Mucosa of descending colon (tissue), 3 donors: ENCODE measurements around the gene SEC14L3. TPM values are rescaled to one million over a fixed set of nuclear protein-coding genes. Genes with fewer than 3 reads are reported as not detected.

ENCODE experiments used
- ATAC-seq: fragments of 200-7000 bp; cut with Tn5 transposase; one replicate; pipeline ENCODE4 v1.9.1; 2020; ENCODE audit warnings: mild to moderate bottlenecking, moderate library complexity
- DNase-seq, 3 donors: peaks; one replicate each; pipeline ENCODE4 v3.0.0-alpha.2; 2020
- H3K36me3 ChIP-seq: fragments of 200-600 bp; one replicate; pipeline ENCODE4 v1.8.0; 2021; ENCODE audit warnings: low read depth, mild to moderate bottlenecking
- H3K4me1 ChIP-seq: fragments of 200-600 bp; one replicate; pipeline ENCODE4 v1.8.0; 2021; ENCODE audit warnings: low read depth, mild to moderate bottlenecking
- H3K4me3 ChIP-seq: fragments of 200-600 bp; one replicate; pipeline ENCODE4 v1.8.0; 2021; ENCODE audit warnings: mild to moderate bottlenecking
- H3K9me3 ChIP-seq: fragments of 200-600 bp; one replicate; pipeline ENCODE4 v1.8.0; 2021; ENCODE audit warnings: mild to moderate bottlenecking
- intact Hi-C, 2 donors: fragments of 100-400 bp; cut with DNase I in 1 of 2; cut with micrococcal nuclease in 1 of 2; formaldehyde crosslinking; loops; one replicate each; pipeline versions ENCODE4 v1.11.0 to v1.11.1; 2022; cut with DNase I, micrococcal nuclease
- total RNA-seq, 3 donors: library from RNA; stranded (reverse); fragmentation: NEBNext Ultra II Directional in 2 of 3; extraction: Animal tissue kit (Norgen Biotek cat#: 25700) in 2 of 3; gene quantifications; one replicate each; pipeline versions ENCODE4 v1.2.1 to v1.2.4, GENCODE V29; 2021 to 2023
- TF ChIP-seq, protein P1 (sequence below): fragments of 200-600 bp; IDR thresholded peaks from one replicate; pipeline ENCODE4 v1.8.0; 2022; ENCODE audit warnings: antibody characterized with exemption, mild to moderate bottlenecking
- donor health status: DM: no; HTN: no; CAD: no; lungs with moderate emphysema.
- donor health status: DM: no; HTN: no; CAD: no.
- donor health status: DM: no; HTN: yes; CAD: no.

SEC14L3 gene
- total RNA-seq, 3 donors from 2014 or later: not detected

GRCh38 chr22:30422481-30423300, 49.1 kb downstream of the SEC14L3 start:
- TF ChIP-seq, protein P1, sequence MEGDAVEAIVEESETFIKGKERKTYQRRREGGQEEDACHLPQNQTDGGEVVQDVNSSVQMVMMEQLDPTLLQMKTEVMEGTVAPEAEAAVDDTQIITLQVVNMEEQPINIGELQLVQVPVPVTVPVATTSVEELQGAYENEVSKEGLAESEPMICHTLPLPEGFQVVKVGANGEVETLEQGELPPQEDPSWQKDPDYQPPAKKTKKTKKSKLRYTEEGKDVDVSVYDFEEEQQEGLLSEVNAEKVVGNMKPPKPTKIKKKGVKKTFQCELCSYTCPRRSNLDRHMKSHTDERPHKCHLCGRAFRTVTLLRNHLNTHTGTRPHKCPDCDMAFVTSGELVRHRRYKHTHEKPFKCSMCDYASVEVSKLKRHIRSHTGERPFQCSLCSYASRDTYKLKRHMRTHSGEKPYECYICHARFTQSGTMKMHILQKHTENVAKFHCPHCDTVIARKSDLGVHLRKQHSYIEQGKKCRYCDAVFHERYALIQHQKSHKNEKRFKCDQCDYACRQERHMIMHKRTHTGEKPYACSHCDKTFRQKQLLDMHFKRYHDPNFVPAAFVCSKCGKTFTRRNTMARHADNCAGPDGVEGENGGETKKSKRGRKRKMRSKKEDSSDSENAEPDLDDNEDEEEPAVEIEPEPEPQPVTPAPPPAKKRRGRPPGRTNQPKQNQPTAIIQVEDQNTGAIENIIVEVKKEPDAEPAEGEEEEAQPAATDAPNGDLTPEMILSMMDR: no peak
- no peaks in the 10 kb centered on the region for H3K9me3 ChIP-seq
- intact Hi-C loops: no loop called here
- peaks cover 39% of the 10 kb centered on the region for H3K4me1 ChIP-seq
- ATAC-seq (peak; percentile 56), DNase-seq (peak; percentile 62 to 82 (median 76))
- peak overlapping the region; percentile 36 for H3K4me3 ChIP-seq
- H3K36me3 ChIP-seq: no peaks in the 10 kb centered on the region

DNA sequence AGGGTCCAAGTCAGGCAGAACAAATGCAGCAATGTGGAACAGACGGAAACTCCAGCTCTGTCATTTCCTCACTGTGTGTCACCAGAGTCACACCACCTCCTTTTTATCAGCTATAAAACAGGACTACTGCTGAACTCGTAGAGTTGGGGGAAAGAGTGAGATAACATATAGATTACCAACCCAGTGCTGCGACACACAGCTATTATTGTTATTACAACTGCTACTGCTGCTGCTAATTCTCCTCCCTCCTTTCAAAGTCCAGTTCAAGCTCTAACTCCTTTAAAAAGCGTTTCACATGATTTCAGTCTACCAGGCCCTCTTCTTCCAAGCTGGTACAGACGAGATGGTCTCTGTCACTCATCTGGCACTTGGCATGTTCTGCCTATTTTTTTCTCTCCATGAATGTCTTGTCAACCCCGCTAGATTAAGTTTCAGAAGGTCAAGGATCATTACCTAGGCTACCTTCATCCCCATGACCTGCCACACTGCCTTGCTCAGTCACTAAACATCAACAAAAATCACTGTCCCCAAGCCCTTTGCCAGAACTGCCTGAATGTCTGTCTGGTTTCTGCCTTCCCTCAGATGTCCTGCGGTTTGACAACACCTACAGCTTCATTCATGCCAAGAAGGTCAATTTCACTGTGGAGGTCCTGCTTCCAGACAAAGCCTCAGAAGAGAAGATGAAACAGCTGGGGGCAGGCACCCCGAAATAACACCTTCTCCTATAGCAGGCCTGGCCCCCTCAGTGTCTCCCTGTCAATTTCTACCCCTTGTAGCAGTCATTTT, 49.9 kb downstream of the SEC14L3 start:
- peaks cover 39% of the 10 kb centered on the region for H3K4me1 ChIP-seq
- intact Hi-C loops: no loop called here
- no peak overlapping the region for H3K4me3 ChIP-seq
- ATAC-seq (peak; percentile 7), DNase-seq (no peak)
- no peaks in the 10 kb centered on the region for H3K36me3 ChIP-seq
- no peaks in the 10 kb centered on the region for H3K9me3 ChIP-seq
- TF ChIP-seq, protein P1: no peak

DNA sequence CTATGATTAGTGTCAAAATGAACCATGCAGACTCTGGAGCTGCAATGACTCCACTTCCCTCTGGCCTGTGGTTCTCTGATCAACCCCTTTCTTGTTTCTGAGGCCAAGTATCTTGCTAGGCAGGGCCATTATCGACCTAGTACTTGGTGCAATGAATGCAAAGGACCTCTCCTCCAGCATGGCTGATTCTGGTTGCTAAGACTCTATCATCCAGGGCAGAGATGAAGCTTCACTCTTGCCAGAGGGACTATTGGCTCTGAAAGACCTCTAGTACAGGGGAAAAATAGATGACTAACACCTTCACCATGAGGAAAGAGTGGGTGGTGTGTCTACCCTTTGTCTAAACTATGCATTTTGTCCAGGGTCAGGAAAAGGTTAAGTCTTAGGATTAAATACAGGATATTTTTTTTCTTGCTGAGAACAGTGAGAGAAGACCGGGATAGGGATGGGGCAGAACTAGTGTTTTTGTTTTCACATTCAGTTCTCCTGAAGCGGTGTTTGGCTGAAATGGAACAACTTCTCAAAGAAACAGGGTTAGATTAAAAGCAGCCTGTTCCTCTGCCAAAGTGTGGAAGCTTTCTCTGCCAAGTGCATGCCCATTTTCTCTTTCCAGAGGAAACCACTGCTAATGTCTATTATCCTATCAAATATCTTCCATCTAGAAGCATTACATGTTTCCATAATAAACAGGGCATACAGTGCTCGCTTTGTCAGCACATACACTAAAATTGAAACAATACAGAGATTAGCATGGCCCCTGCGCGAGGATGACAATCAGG, 51.3 kb downstream of the SEC14L3 start:
- no peak for DNase-seq
- peaks cover 41% of the 10 kb centered on the region for H3K4me1 ChIP-seq
- TF ChIP-seq, protein P1: no peak
- no peaks in the 10 kb centered on the region for H3K9me3 ChIP-seq
- intact Hi-C loops: no loop called here
- H3K4me3 ChIP-seq: no peak overlapping the region
- no peak for ATAC-seq
- H3K36me3 ChIP-seq: no peaks in the 10 kb centered on the region

DNA sequence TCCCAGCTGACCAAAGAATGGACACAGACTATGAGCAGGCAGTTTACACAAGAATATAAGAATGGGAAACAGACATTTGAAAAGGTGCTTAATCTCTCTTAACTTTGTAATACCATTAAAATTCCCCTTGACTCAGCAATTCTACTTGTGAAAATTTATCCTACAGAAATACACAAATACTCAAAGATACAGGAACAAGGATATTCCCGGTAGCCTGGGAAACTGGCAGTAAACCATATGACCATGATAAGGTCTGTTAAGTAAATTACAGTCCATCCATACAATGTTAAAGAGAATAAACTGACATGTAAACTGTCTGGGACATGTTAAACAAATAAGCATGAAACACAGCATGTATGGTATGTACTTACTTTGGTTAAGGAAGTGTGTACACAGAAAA, 55.0 kb downstream of the SEC14L3 start:
- Histone ChIP-seq H3K4me3 (no peak overlapping the region), H3K4me1 (peaks cover 13% of the 10 kb centered on the region), H3K36me3 (no peaks in the 10 kb centered on the region), H3K9me3 (no peaks in the 10 kb centered on the region)
- ATAC-seq: peak; percentile 62
- no peak for DNase-seq
- intact Hi-C loops: no loop called here
- TF ChIP-seq, protein P1: no peak

GRCh38 chr22:30416403-30416802, 55.4 kb downstream of the SEC14L3 start:
- Histone ChIP-seq H3K36me3 (no peaks in the 10 kb centered on the region), H3K9me3 (no peaks in the 10 kb centered on the region), H3K4me1 (peaks cover 9% of the 10 kb centered on the region), H3K4me3 (no peak overlapping the region)
- no peak for DNase-seq
- ATAC-seq: peak; percentile 93
- TF ChIP-seq, protein P1: no peak
- intact Hi-C loops: no loop called here
